ENCODE data around the gene DCAF17. TPM values are rescaled to one million over a fixed set of nuclear protein-coding genes. Genes with fewer than 3 reads are reported as not detected.

DCAF17 gene
- polyA plus RNA-seq, 2 of the 4 experiments (the other 2 are of a cell fraction) = 11.5 to 26.9 TPM

DNA sequence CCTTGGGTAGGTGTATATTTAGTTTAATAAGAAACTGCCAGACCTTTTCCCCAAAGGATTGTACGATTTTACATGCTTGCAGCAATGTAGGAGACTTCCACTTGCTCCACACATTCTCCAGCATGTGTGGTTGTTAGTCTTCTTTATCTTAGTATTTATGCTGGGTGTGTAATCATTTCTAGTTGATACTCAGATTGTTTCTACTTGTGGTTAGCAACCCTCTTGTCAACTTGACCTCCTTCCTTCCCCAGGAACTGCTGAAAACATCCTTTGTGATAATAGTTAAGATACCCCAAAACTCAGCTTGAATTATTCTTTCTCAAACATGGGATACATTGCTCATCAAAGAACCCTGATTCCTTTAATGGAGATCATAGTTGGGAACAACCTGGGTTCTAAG is 51.1 kb downstream of the DCAF17 start:
- Histone ChIP-seq H3K4me1 (no peaks in the 10 kb centered on the region), H3K4me2 (no peak overlapping the region), H3K27ac (no peak overlapping the region), H3K4me3 (no peak overlapping the region), H3K9me3 (no peaks in the 10 kb centered on the region)
- no peak for ATAC-seq
- no peak for DNase-seq (ENCODE audit: low read depth in 1 of 2, low spot score in 1 of 2)
- FAIRE-seq = no peak
- TF ChIP-seq EP300 (IDR thresholded peaks at IDR 0.05) (no peak), HOXA7 (CRISPR knock-in tag; IDR thresholded peaks at IDR 0.05) (no peak), NFE2L2 (conservative IDR thresholded peaks at IDR 0.05; ENCODE audit: low read length) (no peak), SREBF2 (IDR thresholded peaks at IDR 0.05) (no peak), FOSL2 (IDR thresholded peaks at IDR 0.05) (no peak), FOSL2 (CRISPR knock-in tag; IDR thresholded peaks at IDR 0.05) (no peak), ZSCAN20 (CRISPR knock-in tag; IDR thresholded peaks at IDR 0.05) (no peak), TFCP2L1 (CRISPR knock-in tag; IDR thresholded peaks at IDR 0.05) (no peak), JUNB (IDR thresholded peaks at IDR 0.05) (no peak)
- TF ChIP-seq, protein P1, sequence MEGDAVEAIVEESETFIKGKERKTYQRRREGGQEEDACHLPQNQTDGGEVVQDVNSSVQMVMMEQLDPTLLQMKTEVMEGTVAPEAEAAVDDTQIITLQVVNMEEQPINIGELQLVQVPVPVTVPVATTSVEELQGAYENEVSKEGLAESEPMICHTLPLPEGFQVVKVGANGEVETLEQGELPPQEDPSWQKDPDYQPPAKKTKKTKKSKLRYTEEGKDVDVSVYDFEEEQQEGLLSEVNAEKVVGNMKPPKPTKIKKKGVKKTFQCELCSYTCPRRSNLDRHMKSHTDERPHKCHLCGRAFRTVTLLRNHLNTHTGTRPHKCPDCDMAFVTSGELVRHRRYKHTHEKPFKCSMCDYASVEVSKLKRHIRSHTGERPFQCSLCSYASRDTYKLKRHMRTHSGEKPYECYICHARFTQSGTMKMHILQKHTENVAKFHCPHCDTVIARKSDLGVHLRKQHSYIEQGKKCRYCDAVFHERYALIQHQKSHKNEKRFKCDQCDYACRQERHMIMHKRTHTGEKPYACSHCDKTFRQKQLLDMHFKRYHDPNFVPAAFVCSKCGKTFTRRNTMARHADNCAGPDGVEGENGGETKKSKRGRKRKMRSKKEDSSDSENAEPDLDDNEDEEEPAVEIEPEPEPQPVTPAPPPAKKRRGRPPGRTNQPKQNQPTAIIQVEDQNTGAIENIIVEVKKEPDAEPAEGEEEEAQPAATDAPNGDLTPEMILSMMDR (IDR thresholded peaks at IDR 0.05) = no peak
- CTCF ChIA-PET = no interaction called here
- 82% methylated on average over 1 of the region's 1 CpG for WGBS (ENCODE audit: missing lambda C conversion rate)
- POLR2A ChIA-PET = no interaction called here

DNA sequence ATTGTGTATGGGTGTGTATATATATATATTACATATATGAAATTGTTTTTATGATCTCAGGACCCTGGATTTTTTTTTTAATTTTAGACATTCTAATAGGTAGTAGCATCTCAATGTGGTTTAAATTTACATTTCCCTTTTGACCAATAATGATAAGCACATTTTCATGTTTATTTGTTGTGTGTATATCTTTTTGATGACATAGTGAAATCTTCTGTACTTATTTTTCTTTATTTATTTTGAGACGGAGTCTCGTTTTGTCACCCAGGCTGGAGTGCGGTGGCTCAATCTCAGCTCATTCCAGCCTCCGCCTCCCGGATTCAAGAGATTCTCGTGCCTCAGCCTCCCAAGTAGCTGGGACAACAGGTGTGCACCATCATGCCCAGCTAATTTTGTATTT is 53.2 kb downstream of the DCAF17 start:
- CTCF ChIA-PET = no interaction called here
- Histone ChIP-seq H3K27ac (no peak overlapping the region), H3K4me2 (no peak overlapping the region), H3K9me3 (no peaks in the 10 kb centered on the region), H3K4me3 (no peak overlapping the region), H3K4me1 (no peaks in the 10 kb centered on the region)
- TF ChIP-seq, protein P2, sequence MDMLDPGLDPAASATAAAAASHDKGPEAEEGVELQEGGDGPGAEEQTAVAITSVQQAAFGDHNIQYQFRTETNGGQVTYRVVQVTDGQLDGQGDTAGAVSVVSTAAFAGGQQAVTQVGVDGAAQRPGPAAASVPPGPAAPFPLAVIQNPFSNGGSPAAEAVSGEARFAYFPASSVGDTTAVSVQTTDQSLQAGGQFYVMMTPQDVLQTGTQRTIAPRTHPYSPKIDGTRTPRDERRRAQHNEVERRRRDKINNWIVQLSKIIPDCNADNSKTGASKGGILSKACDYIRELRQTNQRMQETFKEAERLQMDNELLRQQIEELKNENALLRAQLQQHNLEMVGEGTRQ (IDR thresholded peaks at IDR 0.05) = no peak
- peak; percentile 23 for TF ChIP-seq MAFK (IDR thresholded peaks at IDR 0.05; ENCODE audit: partially characterized antibody)
- no peak for FAIRE-seq
- no peak for DNase-seq (ENCODE audit: low read depth in 1 of 2, low spot score in 1 of 2)
- WGBS (ENCODE audit: missing lambda C conversion rate) = 90% methylated on average over 6 of the region's 6 CpGs
- POLR2A ChIA-PET = no interaction called here
- ATAC-seq = no peak

DNA sequence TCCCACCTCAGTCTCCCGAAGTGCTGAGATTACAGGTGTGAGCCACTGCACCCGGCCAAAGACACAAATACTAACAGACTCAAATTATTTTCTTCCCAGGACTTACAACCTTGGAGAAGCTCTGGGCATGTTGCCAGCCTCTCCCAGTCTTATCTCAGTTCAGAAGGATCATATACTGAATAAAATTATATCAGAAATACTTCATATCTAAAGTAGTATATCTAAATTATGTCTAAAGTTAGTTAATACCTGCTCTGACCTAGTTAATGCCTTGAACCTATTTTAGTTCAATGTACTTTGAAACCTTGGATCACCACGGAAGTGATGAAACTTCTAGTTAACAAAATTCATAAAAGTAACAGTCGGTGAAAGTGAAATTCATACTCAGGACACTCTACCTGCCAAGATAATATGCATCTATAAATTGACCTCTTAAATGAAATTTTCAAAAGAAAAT is 53.8 kb downstream of the DCAF17 start:
- no peak overlapping the region for H3K4me3 ChIP-seq
- no peaks in the 10 kb centered on the region for H3K4me1 ChIP-seq
- TF ChIP-seq HEYL (CRISPR knock-in tag; IDR thresholded peaks at IDR 0.05) (no peak), CBX8 (IDR thresholded peaks at IDR 0.05) (no peak), NPAS2 (CRISPR knock-in tag; IDR thresholded peaks at IDR 0.05; ENCODE audit: borderline replicate concordance) (no peak), JUNB (IDR thresholded peaks at IDR 0.05) (no peak), KDM1A (IDR thresholded peaks at IDR 0.05; ENCODE audit: low read depth) (no peak), HOXB5 (CRISPR knock-in tag; IDR thresholded peaks at IDR 0.05) (no peak)
- TF ChIP-seq, protein P1 (IDR thresholded peaks at IDR 0.05) = no peak
- no peak for ATAC-seq
- WGBS (ENCODE audit: missing lambda C conversion rate) = 93% methylated on average over 4 of the region's 4 CpGs
- no peak for DNase-seq (ENCODE audit: low read depth in 1 of 2, low spot score in 1 of 2)
- no peak overlapping the region for H3K27ac ChIP-seq
- no peaks in the 10 kb centered on the region for H3K9me3 ChIP-seq
- ChIA-PET CTCF (interaction anchor here (0.7 kb wide), 1 partner anchor 311 kb away, joined by 3 read pairs; no protein-coding TSS in a partner anchor), POLR2A (no interaction called here)
- FAIRE-seq = no peak
- no peak overlapping the region for H3K4me2 ChIP-seq

DNA sequence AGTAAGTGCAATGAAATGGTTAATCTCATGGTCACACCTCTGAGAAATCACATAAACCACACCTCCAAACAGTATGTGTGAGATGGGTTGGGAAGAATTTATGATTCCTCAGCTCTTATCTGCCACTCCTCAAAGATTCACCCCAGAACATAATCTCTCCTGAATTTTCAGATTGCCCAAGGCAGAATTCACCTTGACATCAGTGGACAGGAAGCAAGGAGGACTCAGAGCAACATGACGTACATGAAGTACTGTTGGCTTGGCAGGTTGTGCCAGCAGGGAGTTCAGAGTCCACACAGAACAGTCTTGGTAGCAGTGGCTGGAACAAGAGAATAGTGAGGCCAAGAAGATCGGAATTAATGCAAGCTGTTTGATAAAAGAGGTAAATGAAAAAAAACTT is 56.6 kb downstream of the DCAF17 start:
- DNase-seq (ENCODE audit: low read depth in 1 of 2, low spot score in 1 of 2) (peak in 1 of 2 experiments; percentile 33), FAIRE-seq (no peak), ATAC-seq (peak in 1 of 2 experiments; percentile 39; a peak in 2 of 6 replicates)
- Histone ChIP-seq H3K9me3 (no peaks in the 10 kb centered on the region), H3K27ac (no peak overlapping the region), H3K4me1 (no peaks in the 10 kb centered on the region), H3K4me2 (no peak overlapping the region), H3K4me3 (no peak overlapping the region)
- CTCF ChIA-PET = interaction anchor here (0.6 kb wide), 1 partner anchor 404 kb away, joined by 3 read pairs; no protein-coding TSS in a partner anchor
- WGBS (ENCODE audit: missing lambda C conversion rate) = 85% methylated on average over 2 of the region's 2 CpGs
- TF ChIP-seq ZC3H11A (IDR thresholded peaks at IDR 0.05) = no peak
- TF ChIP-seq, protein P3, sequence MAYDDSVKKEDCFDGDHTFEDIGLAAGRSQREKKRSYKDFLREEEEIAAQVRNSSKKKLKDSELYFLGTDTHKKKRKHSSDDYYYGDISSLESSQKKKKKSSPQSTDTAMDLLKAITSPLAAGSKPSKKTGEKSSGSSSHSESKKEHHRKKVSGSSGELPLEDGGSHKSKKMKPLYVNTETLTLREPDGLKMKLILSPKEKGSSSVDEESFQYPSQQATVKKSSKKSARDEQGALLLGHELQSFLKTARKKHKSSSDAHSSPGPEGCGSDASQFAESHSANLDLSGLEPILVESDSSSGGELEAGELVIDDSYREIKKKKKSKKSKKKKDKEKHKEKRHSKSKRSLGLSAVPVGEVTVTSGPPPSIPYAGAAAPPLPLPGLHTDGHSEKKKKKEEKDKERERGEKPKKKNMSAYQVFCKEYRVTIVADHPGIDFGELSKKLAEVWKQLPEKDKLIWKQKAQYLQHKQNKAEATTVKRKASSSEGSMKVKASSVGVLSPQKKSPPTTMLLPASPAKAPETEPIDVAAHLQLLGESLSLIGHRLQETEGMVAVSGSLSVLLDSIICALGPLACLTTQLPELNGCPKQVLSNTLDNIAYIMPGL (CRISPR knock-in tag; IDR thresholded peaks at IDR 0.05; ENCODE audit: borderline replicate concordance) = no peak
- TF ChIP-seq KDM1A (IDR thresholded peaks at IDR 0.05; ENCODE audit: low read depth) = no peak
- no peak for TF ChIP-seq CHD4 (IDR thresholded peaks at IDR 0.05; ENCODE audit: borderline replicate concordance)
- TF ChIP-seq RARB (CRISPR knock-in tag; IDR thresholded peaks at IDR 0.05) = no peak
- TF ChIP-seq, protein P4, sequence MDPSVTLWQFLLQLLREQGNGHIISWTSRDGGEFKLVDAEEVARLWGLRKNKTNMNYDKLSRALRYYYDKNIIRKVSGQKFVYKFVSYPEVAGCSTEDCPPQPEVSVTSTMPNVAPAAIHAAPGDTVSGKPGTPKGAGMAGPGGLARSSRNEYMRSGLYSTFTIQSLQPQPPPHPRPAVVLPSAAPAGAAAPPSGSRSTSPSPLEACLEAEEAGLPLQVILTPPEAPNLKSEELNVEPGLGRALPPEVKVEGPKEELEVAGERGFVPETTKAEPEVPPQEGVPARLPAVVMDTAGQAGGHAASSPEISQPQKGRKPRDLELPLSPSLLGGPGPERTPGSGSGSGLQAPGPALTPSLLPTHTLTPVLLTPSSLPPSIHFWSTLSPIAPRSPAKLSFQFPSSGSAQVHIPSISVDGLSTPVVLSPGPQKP (IDR thresholded peaks at IDR 0.05; ENCODE audit: low read depth, low read length) = no peak
- TF ChIP-seq CBX2 (IDR thresholded peaks at IDR 0.05; ENCODE audit: borderline replicate concordance, low read depth) = no peak
- no peak for TF ChIP-seq TP53 (CRISPR knock-in tag; IDR thresholded peaks at IDR 0.05)
- TF ChIP-seq FOXS1 (CRISPR knock-in tag; IDR thresholded peaks at IDR 0.05) = no peak
- POLR2A ChIA-PET = no interaction called here

Measured in A549 (cell line).